K562 (cell line): ENCODE data around the gene PRR16. TPM values are rescaled to one million over a fixed set of nuclear protein-coding genes. Genes with fewer than 3 reads are reported as not detected.

ENCODE experiments used
- ADNP ChIP-seq: fragments of 200-800 bp; sonication (Bioruptor generic); IDR thresholded peaks from 2 replicates; pipeline ENCODE4 v1.6.1; 2016; ENCODE audit warnings: missing genetic modification characterization, missing compliant biosample characterization
- ATF4 ChIP-seq: fragments of 450-650 bp; formaldehyde crosslinking; IDR thresholded peaks from 2 replicates; pipeline ENCODE4 v1.4.0; 2022; ENCODE audit warnings: mild to moderate bottlenecking, moderate library complexity
- CREB3 ChIP-seq: fragments of 450-650 bp; conservative IDR thresholded peaks from 2 replicates; pipeline ENCODE4 v1.6.1; 2016; ENCODE audit warnings: missing genetic modification characterization, low read depth, mild to moderate bottlenecking, missing compliant biosample characterization, moderate library complexity
- CTCF ChIP-seq, 3 experiments: IDR thresholded peaks in 2 of 3; conservative IDR thresholded peaks in 1 of 3; 2 replicates each; pipeline ENCODE4 v1.5.1; 2011 to 2012; ENCODE audit warnings: low read length in 3 of 3, mild to moderate bottlenecking in 3 of 3, control low read depth in 2 of 3, improper control_type of control experiment in 1 of 3, inconsistent platforms in 1 of 3, low read depth in 1 of 3, mixed read lengths in 1 of 3, moderate library complexity in 1 of 3; ENCODE audit not compliant: insufficient read depth in 2 of 3
- HIVEP1 ChIP-seq: fragments of 250-450 bp; sonication (Bioruptor Pico); IDR thresholded peaks from 2 replicates; pipeline ENCODE4 v1.4.0; 2020; ENCODE audit warnings: mild to moderate bottlenecking
- HLTF ChIP-seq: fragments of 450-650 bp; IDR thresholded peaks from 2 replicates; pipeline ENCODE4 v1.6.1; 2016
- MED1 ChIP-seq: sonication (generic); formaldehyde crosslinking; IDR thresholded peaks from 2 replicates; pipeline ENCODE4 v1.8.1; 2023; ENCODE audit warnings: missing genetic modification reagents, borderline replicate concordance
- MTA2 ChIP-seq: fragments of 450-650 bp; IDR thresholded peaks from 2 replicates; pipeline ENCODE4 v1.6.1; 2016; ENCODE audit warnings: low read depth
- NR3C1 ChIP-seq: sonication (generic); formaldehyde crosslinking; IDR thresholded peaks from 2 replicates; pipeline ENCODE4 v1.8.1; 2022; ENCODE audit warnings: missing genetic modification reagents
- PRDM10 ChIP-seq: fragments of 450-650 bp; IDR thresholded peaks from 2 replicates; pipeline ENCODE4 v1.6.1; 2018; ENCODE audit not compliant: partially characterized antibody
- RB1 ChIP-seq: fragments of 450-650 bp; IDR thresholded peaks from 2 replicates; pipeline ENCODE4 v1.6.1; 2017; ENCODE audit warnings: low read depth, mild to moderate bottlenecking
- RUNX1 ChIP-seq: sonication (generic); IDR thresholded peaks from 2 replicates; pipeline ENCODE4 v1.6.1; 2016; ENCODE audit warnings: antibody characterized with exemption, low read depth
- TFE3 ChIP-seq: fragments of 450-650 bp; formaldehyde crosslinking; IDR thresholded peaks from 2 replicates; pipeline ENCODE4 v1.4.0; 2020; ENCODE audit warnings: mild to moderate bottlenecking, mixed read lengths
- U2AF1 ChIP-seq: fragments of 200-400 bp; formaldehyde crosslinking; optimal IDR thresholded peaks from 2 replicates; pipeline ENCODE3; 2017; ENCODE audit warnings: mild to moderate bottlenecking, low read depth, low read length, moderate library complexity
- UBTF ChIP-seq, 2 experiments: IDR thresholded peaks; 2 replicates each; pipeline ENCODE4 v1.6.1; 2012; ENCODE audit warnings: improper control_type of control experiment in 2 of 2, low read depth in 2 of 2, low read length in 2 of 2, borderline replicate concordance in 1 of 2
- polyA plus RNA-seq, 8 experiments: library from polyadenylated mRNA; depleted of rRNA in 4 of 8; stranded (reverse) in 5 of 8; unstranded in 3 of 8; fragments of >200 nt; fragmentation: Nextera tagmentation in 2 of 8; fragmentation: Illumina TruSeq in 1 of 8; extraction: Ambion mirVana in 2 of 8; extraction: Trizol in 1 of 8; gene quantifications; 2 replicates each; pipeline versions ENCODE4 v1.2.1 to v1.2.3, GENCODE V29; 2011 to 2014; ENCODE audit warnings: inconsistent platforms in 1 of 8, missing spikeins in 1 of 8
- total RNA-seq, 7 experiments: library from RNA; depleted of rRNA in 6 of 7; stranded (reverse); fragments of >200 nt in 6 of 7; fragmentation: Illumina TruSeq in 2 of 7; extraction: Trizol in 2 of 7; gene quantifications; 2 replicates each; pipeline versions ENCODE4 v1.2.1 to v1.2.3, GENCODE V29; 2011 to 2021; ENCODE audit warnings: low replicate concordance in 1 of 7

The PRR16 gene
- total and polyA plus RNA-seq, 9 of the 15 experiments (the other 6 are each of a cell fraction or from before 2014, with no cell fraction given) = 0.61 to 10.1 (median 3.3) TPM

GRCh38 chr5:120512791-120513650 lies 48.9 kb downstream of the PRR16 start (continued):
- TF ChIP-seq CREB3 (tag) = no peak
- TF ChIP-seq RB1 = no peak
- TF ChIP-seq ATF4 (CRISPR knock-in tag) = no peak
- TF ChIP-seq CTCF (IDR thresholded peaks at IDR 0.05 in 2 of 3, conservative IDR thresholded peaks at IDR 0.05 in 1 of 3; ENCODE audit: insufficient read depth in 2 of 3, low read depth in 1 of 3, low read length in 3 of 3) = no peak
- TF ChIP-seq TFE3 = no peak
- no peak for TF ChIP-seq U2AF1
- peak; percentile 9 for TF ChIP-seq PRDM10
- TF ChIP-seq RUNX1 = no peak
- no peak for TF ChIP-seq MTA2
- TF ChIP-seq HLTF = no peak
- TF ChIP-seq UBTF (IDR thresholded peaks at IDR 0.05; ENCODE audit: borderline replicate concordance in 1 of 2, low read depth in 2 of 2, low read length in 2 of 2) = no peak
- TF ChIP-seq HIVEP1 = no peak
- no peak for TF ChIP-seq MED1
- no peak for TF ChIP-seq ADNP (tag)
- no peak for TF ChIP-seq NR3C1 (CRISPR knock-in tag)
